CD14-positive monocyte (primary cell): ENCODE results near the gene CBX6. TPM values are rescaled to one million over a fixed set of nuclear protein-coding genes. Genes with fewer than 3 reads are reported as not detected.

ENCODE experiments used
- DNase-seq, 3 donors: peaks; one replicate each; pipeline ENCODE4 v3.0.0-alpha.2; 2011 to 2022
- H2AFZ ChIP-seq: 2 replicates; pipeline ENCODE4 v1.6.0; 2012; ENCODE audit warnings: mild to moderate bottlenecking, low read depth, low read length, inconsistent platforms; ENCODE audit not compliant: insufficient read depth, poor library complexity, severe bottlenecking
- H3K27ac ChIP-seq, 2 donors: 1 replicate in 1 of 2; 2 replicates in 1 of 2; pipeline ENCODE4 v1.5.1; 2012 to 2013; ENCODE audit warnings: low read length in 2 of 2, control low read depth in 1 of 2, inconsistent platforms in 1 of 2, low read depth in 1 of 2, mild to moderate bottlenecking in 1 of 2
- H3K27me3 ChIP-seq, 2 donors: one replicate each; pipeline versions ENCODE4 v1.6.0 to v1.6.1; 2011 to 2013; ENCODE audit warnings: low read length in 2 of 2; ENCODE audit not compliant: control insufficient read depth in 2 of 2, insufficient read depth in 2 of 2
- H3K36me3 ChIP-seq, 2 donors: replicated peaks in 1 of 2; 1 replicate in 1 of 2; 2 replicates in 1 of 2; pipeline versions ENCODE4 v1.5.1 to v1.6.1; 2012 to 2013; ENCODE audit warnings: low read length in 2 of 2, control low read depth in 1 of 2, inconsistent platforms in 1 of 2, mild to moderate bottlenecking in 1 of 2; ENCODE audit not compliant: insufficient read depth in 2 of 2, control insufficient read depth in 1 of 2
- H3K4me1 ChIP-seq, 2 donors: 1 replicate in 1 of 2; 2 replicates in 1 of 2; pipeline versions ENCODE4 v1.5.1 to v1.6.1; 2012 to 2013; ENCODE audit warnings: low read length in 2 of 2, control low read depth in 1 of 2, inconsistent platforms in 1 of 2, mild to moderate bottlenecking in 1 of 2, moderate library complexity in 1 of 2; ENCODE audit not compliant: insufficient read depth in 2 of 2, control insufficient read depth in 1 of 2
- H3K4me2 ChIP-seq: replicated peaks from 2 replicates; pipeline ENCODE3; 2012; ENCODE audit warnings: low read length, moderate library complexity, mild to moderate bottlenecking; ENCODE audit not compliant: poor library complexity, severe bottlenecking; ENCODE audit errors: extremely low read depth
- H3K4me3 ChIP-seq, 3 experiments: fragments of 200-600 bp in 1 of 3; sonication (generic) in 1 of 3; replicated peaks in 1 of 3; 1 replicate in 2 of 3; 2 replicates in 1 of 3; pipeline ENCODE4 v1.5.1; 2011 to 2013; ENCODE audit warnings: low read length in 3 of 3, mild to moderate bottlenecking in 3 of 3, control low read depth in 2 of 3, low read depth in 2 of 3, inconsistent platforms in 1 of 3, moderate library complexity in 1 of 3
- H3K79me2 ChIP-seq: 2 replicates; pipeline ENCODE4 v1.6.0; 2012; ENCODE audit warnings: mild to moderate bottlenecking, control low read depth, inconsistent platforms, low read length, moderate library complexity; ENCODE audit not compliant: insufficient read depth
- H3K9ac ChIP-seq: 2 replicates; pipeline ENCODE4 v1.6.0; 2017; ENCODE audit warnings: low read length, mild to moderate bottlenecking; ENCODE audit not compliant: insufficient read depth, poor library complexity, severe bottlenecking
- H3K9me3 ChIP-seq, 2 donors: replicated peaks in 1 of 2; 1 replicate in 1 of 2; 2 replicates in 1 of 2; pipeline versions ENCODE4 v1.5.1 to v1.6.1; 2012 to 2013; ENCODE audit warnings: low read length in 2 of 2, control low read depth in 1 of 2; ENCODE audit not compliant: control insufficient read depth in 1 of 2, insufficient read depth in 1 of 2
- H4K20me1 ChIP-seq: 2 replicates; pipeline ENCODE4 v1.6.0; 2012; ENCODE audit warnings: mild to moderate bottlenecking, low read length, control low read depth, moderate library complexity; ENCODE audit not compliant: insufficient read depth
- H3K27ac Mint-ChIP-seq, 7 donors: one replicate each; pipeline ENCODE4 v1.8.0; 2020; ENCODE audit warnings: mild to moderate bottlenecking in 7 of 7, mixed read lengths in 7 of 7, moderate library complexity in 6 of 7, inconsistent platforms in 2 of 7
- H3K27me3 Mint-ChIP-seq, 3 donors: one replicate each; pipeline ENCODE4 v1.8.0; 2021 to 2022; ENCODE audit warnings: low read depth in 3 of 3, mild to moderate bottlenecking in 3 of 3, mixed read lengths in 3 of 3, moderate library complexity in 3 of 3, inconsistent platforms in 1 of 3
- H3K36me3 Mint-ChIP-seq, 2 donors: one replicate each; pipeline ENCODE4 v1.8.0; 2020; ENCODE audit warnings: mixed read lengths in 2 of 2, inconsistent platforms in 1 of 2, mild to moderate bottlenecking in 1 of 2
- H3K4me1 Mint-ChIP-seq: one replicate; pipeline ENCODE4 v1.8.0; 2020; ENCODE audit warnings: mild to moderate bottlenecking, mixed read lengths
- H3K4me3 Mint-ChIP-seq, 2 donors: one replicate each; pipeline ENCODE4 v1.8.0; 2020; ENCODE audit warnings: mild to moderate bottlenecking in 2 of 2, mixed read lengths in 2 of 2, moderate library complexity in 1 of 2
- H3K9me3 Mint-ChIP-seq, 7 donors: one replicate each; pipeline ENCODE4 v1.8.0; 2020 to 2022; ENCODE audit warnings: mixed read lengths in 7 of 7, mild to moderate bottlenecking in 6 of 7, moderate library complexity in 6 of 7, inconsistent platforms in 2 of 7
- WGBS: methylation state at CpG from one replicate; pipeline ENCODE4 v1.1.5; 2013; ENCODE audit warnings: missing lambda C conversion rate; ENCODE audit not compliant: insufficient coverage; 5-methylcytosine and 5-hydroxymethylcytosine counted together
- intact Hi-C, 2 donors: fragments of 100-400 bp; cut with micrococcal nuclease; formaldehyde crosslinking; loops; one replicate each; pipeline versions ENCODE4 v1.15.0 to v1.15.1; 2023
- polyA plus RNA-seq, 3 donors: library from polyadenylated mRNA; depleted of rRNA in 1 of 3; unstranded in 2 of 3; stranded (reverse) in 1 of 3; fragments of 300-500 nt in 2 of 3; fragments of >200 nt in 1 of 3; fragmentation: Illumina TruSeq in 2 of 3; gene quantifications; 1 replicate in 2 of 3; 2 replicates in 1 of 3; pipeline ENCODE4 v1.2.3, GENCODE V29; 2012 to 2021
- TF ChIP-seq, protein P1 (sequence below): fragments of 200-600 bp; IDR thresholded peaks from one replicate; pipeline ENCODE4 v1.8.0; 2022; ENCODE audit warnings: antibody characterized with exemption, mild to moderate bottlenecking

The CBX6 gene
- polyA plus RNA-seq, 3 donors, result 2.1 to 26.7 (median 5.0) TPM

DNA sequence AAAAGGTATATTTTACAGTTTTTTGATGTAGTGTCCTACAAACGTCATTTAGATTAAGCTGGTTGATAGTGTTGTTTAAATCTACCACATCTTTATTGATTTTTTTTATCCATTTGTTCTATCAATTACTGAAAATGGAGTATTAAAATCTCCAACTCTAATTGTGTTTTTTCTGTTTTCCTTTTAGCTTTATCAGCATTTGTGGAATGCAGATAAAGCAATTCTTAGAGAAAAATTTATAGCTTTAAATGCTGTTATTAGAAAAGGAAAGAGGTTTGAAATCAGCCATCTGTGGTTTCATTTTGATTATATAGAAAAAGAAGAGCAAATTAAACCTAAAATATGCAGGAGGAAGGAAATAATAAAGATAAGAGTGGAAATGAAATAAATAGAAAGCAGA, 39.4 kb upstream of the CBX6 start:
- Histone ChIP-seq H2AFZ (no peak overlapping the region), H3K4me3 (no peak overlapping the region), H3K4me1 (no peaks in the 10 kb centered on the region), H3K27ac (no peak overlapping the region), H3K27me3 (peaks cover 1 to 3% of the 10 kb centered on the region in 2 donors), H3K9ac (no peak overlapping the region), H3K79me2 (no peaks in the 10 kb centered on the region), H3K4me2 (no peak overlapping the region), H3K9me3 (no peaks in the 10 kb centered on the region), H3K36me3 (no peaks in the 10 kb centered on the region), H4K20me1 (no peaks in the 10 kb centered on the region)
- Mint-ChIP-seq H3K27me3 (peaks cover 12 to 24% (median 19%) of the 10 kb centered on the region in 3 donors), H3K27ac (no peak overlapping the region), H3K36me3 (no peaks in the 10 kb centered on the region), H3K4me3 (no peak overlapping the region), H3K9me3 (peaks cover 0 to 5% (median 0%) of the 10 kb centered on the region in 7 donors), H3K4me1 (peaks cover 4% of the 10 kb centered on the region)
- TF ChIP-seq, protein P1, sequence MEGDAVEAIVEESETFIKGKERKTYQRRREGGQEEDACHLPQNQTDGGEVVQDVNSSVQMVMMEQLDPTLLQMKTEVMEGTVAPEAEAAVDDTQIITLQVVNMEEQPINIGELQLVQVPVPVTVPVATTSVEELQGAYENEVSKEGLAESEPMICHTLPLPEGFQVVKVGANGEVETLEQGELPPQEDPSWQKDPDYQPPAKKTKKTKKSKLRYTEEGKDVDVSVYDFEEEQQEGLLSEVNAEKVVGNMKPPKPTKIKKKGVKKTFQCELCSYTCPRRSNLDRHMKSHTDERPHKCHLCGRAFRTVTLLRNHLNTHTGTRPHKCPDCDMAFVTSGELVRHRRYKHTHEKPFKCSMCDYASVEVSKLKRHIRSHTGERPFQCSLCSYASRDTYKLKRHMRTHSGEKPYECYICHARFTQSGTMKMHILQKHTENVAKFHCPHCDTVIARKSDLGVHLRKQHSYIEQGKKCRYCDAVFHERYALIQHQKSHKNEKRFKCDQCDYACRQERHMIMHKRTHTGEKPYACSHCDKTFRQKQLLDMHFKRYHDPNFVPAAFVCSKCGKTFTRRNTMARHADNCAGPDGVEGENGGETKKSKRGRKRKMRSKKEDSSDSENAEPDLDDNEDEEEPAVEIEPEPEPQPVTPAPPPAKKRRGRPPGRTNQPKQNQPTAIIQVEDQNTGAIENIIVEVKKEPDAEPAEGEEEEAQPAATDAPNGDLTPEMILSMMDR, result no peak
- intact Hi-C loops, result no loop called here
- DNase-seq, result no peak
- no CpG with 5 or more reads among the region's 1 CpG for WGBS

DNA sequence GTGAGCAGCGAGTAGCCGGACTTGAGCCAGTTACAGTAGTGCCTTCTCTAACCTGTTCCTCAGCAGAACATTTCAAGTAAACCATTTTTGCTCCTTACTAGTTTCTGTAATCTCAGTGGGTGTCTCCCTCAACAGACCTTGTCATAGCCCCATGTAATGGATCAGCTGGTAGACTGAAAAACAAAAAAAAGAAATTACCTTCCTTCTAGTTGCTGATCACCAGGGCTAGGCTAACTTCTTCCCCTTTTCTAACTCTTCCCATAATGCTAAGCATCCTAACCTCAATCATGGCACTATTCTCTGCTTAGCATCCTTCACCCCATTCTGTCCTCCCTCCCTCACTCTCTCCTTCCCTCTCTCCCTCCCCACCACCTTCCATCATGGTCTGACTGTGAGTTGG, 35.8 kb upstream of the CBX6 start:
- H3K9me3 ChIP-seq, result peaks cover 10% of the 10 kb centered on the region in 2 donors
- 100% methylated on average over 2 of the region's 2 CpGs for WGBS
- no peak overlapping the region for H3K27ac ChIP-seq
- Mint-ChIP-seq H3K27me3 (peaks cover 6 to 20% (median 12%) of the 10 kb centered on the region in 3 donors), H3K27ac (peak overlapping the region in 1 of 7 donors; percentile 15), H3K4me1 (peaks cover 4% of the 10 kb centered on the region), H3K36me3 (no peaks in the 10 kb centered on the region), H3K9me3 (peaks cover 9 to 24% (median 16%) of the 10 kb centered on the region in 7 donors), H3K4me3 (peak overlapping the region in 1 of 2 donors; percentile 9)
- H3K27me3 ChIP-seq, result no peaks in the 10 kb centered on the region
- no peaks in the 10 kb centered on the region for H3K4me1 ChIP-seq
- H3K9ac ChIP-seq, result no peak overlapping the region
- no peaks in the 10 kb centered on the region for H4K20me1 ChIP-seq
- intact Hi-C loops, result loop anchor here in 1 of 2 donors (10.0 kb wide), 1 partner anchor 217 kb away; no protein-coding TSS in a partner anchor
- H3K4me3 ChIP-seq, result no peak overlapping the region
- no peaks in the 10 kb centered on the region for H3K79me2 ChIP-seq
- H2AFZ ChIP-seq, result no peak overlapping the region
- H3K36me3 ChIP-seq, result no peaks in the 10 kb centered on the region
- DNase-seq, result no peak
- H3K4me2 ChIP-seq, result no peak overlapping the region
- TF ChIP-seq, protein P1, result no peak
